Liver (tissue), 9 donors: Measurements from ENCODE around the gene ERICH2. TPM values are rescaled to one million over a fixed set of nuclear protein-coding genes. Genes with fewer than 3 reads are reported as not detected.

Experiments
- DNase-seq: peaks from one replicate; pipeline ENCODE4 v3.0.0-alpha.2; 2017; ENCODE audit warnings: low spot score
- H3K27ac ChIP-seq, 2 donors: one replicate each; pipeline ENCODE4 v1.7.0; 2013; ENCODE audit warnings: inconsistent platforms in 2 of 2, low read length in 2 of 2, control low read depth in 1 of 2, low read depth in 1 of 2, mild to moderate bottlenecking in 1 of 2
- H3K27me3 ChIP-seq, 4 donors: one replicate each; pipeline versions ENCODE4 v1.6.1 to v1.7.0; 2013; ENCODE audit warnings: low read length in 3 of 4, inconsistent platforms in 1 of 4, mild to moderate bottlenecking in 1 of 4, moderate library complexity in 1 of 4; ENCODE audit not compliant: control insufficient read depth in 4 of 4, insufficient read depth in 4 of 4
- H3K36me3 ChIP-seq, 4 donors: one replicate each; pipeline versions ENCODE4 v1.6.1 to v1.7.0; 2013; ENCODE audit warnings: low read length in 3 of 4, mild to moderate bottlenecking in 3 of 4, low read depth in 1 of 4, moderate library complexity in 1 of 4; ENCODE audit not compliant: control insufficient read depth in 4 of 4, insufficient read depth in 3 of 4
- H3K4me1 ChIP-seq, 4 donors: one replicate each; pipeline versions ENCODE4 v1.6.1 to v1.7.0; 2013; ENCODE audit warnings: low read length in 3 of 4, mild to moderate bottlenecking in 3 of 4, moderate library complexity in 1 of 4; ENCODE audit not compliant: control insufficient read depth in 4 of 4, insufficient read depth in 4 of 4
- H3K4me3 ChIP-seq, 3 donors: one replicate each; pipeline versions ENCODE4 v1.6.1 to v1.7.0; 2013; ENCODE audit warnings: low read length in 3 of 3, control low read depth in 1 of 3, low read depth in 1 of 3, mild to moderate bottlenecking in 1 of 3
- H3K9ac ChIP-seq, 2 donors: one replicate each; pipeline ENCODE4 v1.7.0; 2013; ENCODE audit warnings: low read length in 2 of 2, mild to moderate bottlenecking in 2 of 2, moderate library complexity in 2 of 2, control low read depth in 1 of 2, low read depth in 1 of 2
- H3K9me3 ChIP-seq, 4 donors: one replicate each; pipeline versions ENCODE4 v1.6.1 to v1.7.0; 2013; ENCODE audit warnings: low read length in 3 of 4; ENCODE audit not compliant: control insufficient read depth in 4 of 4
- GABPA ChIP-seq, 2 donors: IDR thresholded peaks in 1 of 2; conservative IDR thresholded peaks in 1 of 2; 2 replicates each; pipeline ENCODE4 v1.6.1; 2016; ENCODE audit warnings: antibody characterized with exemption in 2 of 2, mild to moderate bottlenecking in 1 of 2, moderate library complexity in 1 of 2
- HNF4A ChIP-seq, 2 donors: conservative IDR thresholded peaks; 2 replicates each; pipeline ENCODE4 v1.6.1; 2016; ENCODE audit warnings: antibody characterized with exemption in 2 of 2, mild to moderate bottlenecking in 2 of 2
- JUND ChIP-seq, 2 donors: IDR thresholded peaks; 2 replicates each; pipeline ENCODE4 v1.6.1; 2016; ENCODE audit warnings: antibody characterized with exemption in 2 of 2
- NR2F2 ChIP-seq: IDR thresholded peaks from 2 replicates; pipeline ENCODE4 v1.6.1; 2016; ENCODE audit warnings: antibody characterized with exemption
- RAD21 ChIP-seq, 2 donors: IDR thresholded peaks; 2 replicates each; pipeline ENCODE4 v1.6.1; 2016; ENCODE audit warnings: antibody characterized with exemption in 2 of 2, mild to moderate bottlenecking in 2 of 2
- RXRA ChIP-seq, 2 donors: IDR thresholded peaks; 2 replicates each; pipeline ENCODE4 v1.6.1; 2017 to 2018; ENCODE audit warnings: antibody characterized with exemption in 2 of 2, mild to moderate bottlenecking in 1 of 2
- WGBS: extraction: QIAGEN DNeasy Blood & Tissue Kit; methylation state at CpG from one replicate; pipeline ENCODE4 v1.1.7; 2013; 5-methylcytosine and 5-hydroxymethylcytosine counted together
- polyA plus RNA-seq, 2 donors: library from polyadenylated mRNA; stranded (reverse) in 1 of 2; unstranded in 1 of 2; fragments of 200-250 nt in 1 of 2; fragments of >200 nt in 1 of 2; fragmentation: Nextera tagmentation in 1 of 2; extraction: Ambion mirVana in 1 of 2; gene quantifications; one replicate each; pipeline versions ENCODE4 v1.2.1 to v1.2.3, GENCODE V29; 2013 to 2015
- total RNA-seq, 2 donors: library from RNA; depleted of rRNA; stranded (reverse); fragments of >200 nt; gene quantifications; one replicate each; pipeline ENCODE4 v1.2.3, GENCODE V29; 2014
- TF ChIP-seq, protein P1 (sequence below): IDR thresholded peaks from 2 replicates; pipeline ENCODE4 v1.6.1; 2016; ENCODE audit warnings: antibody characterized with exemption, mild to moderate bottlenecking
- TF ChIP-seq, protein P2 (sequence below): fragments of 150-350 bp; IDR thresholded peaks from 2 replicates; pipeline ENCODE4 v1.5.1; 2017; ENCODE audit warnings: improper control_type of control experiment, low read depth, low read length; ENCODE audit not compliant: missing input control
- donor health status: healthy.
- donor health status: healthy.
- donor health status: healthy.
- donor health status: healthy.
- donor health status: healthy.

The ERICH2 gene
- total and polyA plus RNA-seq, 4 donors, result 0.39 to 3.0 (median 0.42) TPM; not detected in 1

DNA sequence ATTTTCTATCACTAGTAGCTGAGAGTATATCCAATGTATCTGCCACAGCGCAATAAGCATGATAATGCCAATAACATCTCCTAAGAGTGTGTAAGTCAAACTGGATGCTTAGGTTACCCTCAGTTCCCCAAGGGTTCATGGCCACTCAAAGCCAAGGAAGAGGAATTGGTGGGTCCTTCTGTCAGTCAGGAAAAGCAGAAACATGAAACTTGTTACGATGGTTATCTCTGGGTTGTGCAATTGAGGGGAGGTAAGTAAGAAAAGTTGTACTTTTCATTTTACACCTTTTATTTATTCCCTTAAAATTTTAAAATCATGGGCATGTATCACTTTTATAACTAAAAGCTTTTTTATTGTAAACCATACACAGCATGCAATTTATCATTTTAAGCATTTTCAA is 36.4 kb downstream of the ERICH2 start:
- Histone ChIP-seq H3K4me3 (no peak overlapping the region), H3K27ac (no peak overlapping the region), H3K27me3 (peaks cover 0 to 2% (median 0%) of the 10 kb centered on the region in 4 donors), H3K9me3 (no peaks in the 10 kb centered on the region), H3K36me3 (no peaks in the 10 kb centered on the region), H3K4me1 (no peaks in the 10 kb centered on the region), H3K9ac (no peak overlapping the region)
- WGBS, result 92% methylated on average over 2 of the region's 2 CpGs
- no peak for TF ChIP-seq RXRA (IDR thresholded peaks at IDR 0.05)
- no peak for TF ChIP-seq NR2F2
- no peak for TF ChIP-seq HNF4A (conservative IDR thresholded peaks at IDR 0.05)
- DNase-seq, result no peak

DNA sequence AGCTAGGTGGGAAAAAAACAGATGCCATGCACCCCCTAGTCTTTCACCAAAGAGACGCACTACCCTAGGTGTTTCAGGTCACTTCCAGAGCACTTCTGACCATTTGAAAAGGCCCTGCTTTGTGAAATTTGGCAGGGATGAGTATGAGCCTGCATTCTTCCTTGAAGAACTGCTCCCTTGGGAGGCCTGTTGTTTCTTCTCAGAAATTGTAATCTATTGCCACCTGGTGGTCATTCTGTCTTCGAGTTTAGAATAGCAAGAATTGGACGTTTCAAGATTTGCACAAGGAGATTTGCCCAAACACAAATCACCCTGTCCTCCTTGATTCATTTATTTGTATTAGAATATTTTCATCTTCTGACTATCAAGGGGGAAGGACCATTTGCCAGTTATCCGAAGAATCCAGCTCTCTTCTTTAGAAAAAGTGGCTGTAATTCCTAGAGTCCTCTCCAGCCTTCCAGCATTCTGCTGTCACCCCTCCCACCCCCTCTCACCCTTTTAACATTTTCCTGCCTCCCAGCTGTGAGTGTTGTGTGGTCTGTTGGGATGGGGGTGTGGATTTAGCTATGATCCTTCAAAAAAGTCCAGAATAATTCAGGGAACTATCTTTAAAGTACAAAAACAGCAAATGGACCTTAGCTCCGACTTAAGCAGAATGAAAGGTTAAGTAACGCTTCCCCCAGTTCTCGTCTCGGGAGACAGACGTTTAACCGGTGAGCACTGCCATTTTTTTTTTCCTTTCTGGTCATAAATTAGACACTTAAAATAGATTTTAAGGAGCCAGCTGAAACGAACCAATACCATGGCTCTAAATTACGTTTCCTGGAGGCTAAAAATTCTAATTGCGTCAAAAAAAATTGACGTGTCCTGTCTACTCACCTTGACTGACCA is 42.8 kb downstream of the ERICH2 start:
- TF ChIP-seq, protein P1, sequence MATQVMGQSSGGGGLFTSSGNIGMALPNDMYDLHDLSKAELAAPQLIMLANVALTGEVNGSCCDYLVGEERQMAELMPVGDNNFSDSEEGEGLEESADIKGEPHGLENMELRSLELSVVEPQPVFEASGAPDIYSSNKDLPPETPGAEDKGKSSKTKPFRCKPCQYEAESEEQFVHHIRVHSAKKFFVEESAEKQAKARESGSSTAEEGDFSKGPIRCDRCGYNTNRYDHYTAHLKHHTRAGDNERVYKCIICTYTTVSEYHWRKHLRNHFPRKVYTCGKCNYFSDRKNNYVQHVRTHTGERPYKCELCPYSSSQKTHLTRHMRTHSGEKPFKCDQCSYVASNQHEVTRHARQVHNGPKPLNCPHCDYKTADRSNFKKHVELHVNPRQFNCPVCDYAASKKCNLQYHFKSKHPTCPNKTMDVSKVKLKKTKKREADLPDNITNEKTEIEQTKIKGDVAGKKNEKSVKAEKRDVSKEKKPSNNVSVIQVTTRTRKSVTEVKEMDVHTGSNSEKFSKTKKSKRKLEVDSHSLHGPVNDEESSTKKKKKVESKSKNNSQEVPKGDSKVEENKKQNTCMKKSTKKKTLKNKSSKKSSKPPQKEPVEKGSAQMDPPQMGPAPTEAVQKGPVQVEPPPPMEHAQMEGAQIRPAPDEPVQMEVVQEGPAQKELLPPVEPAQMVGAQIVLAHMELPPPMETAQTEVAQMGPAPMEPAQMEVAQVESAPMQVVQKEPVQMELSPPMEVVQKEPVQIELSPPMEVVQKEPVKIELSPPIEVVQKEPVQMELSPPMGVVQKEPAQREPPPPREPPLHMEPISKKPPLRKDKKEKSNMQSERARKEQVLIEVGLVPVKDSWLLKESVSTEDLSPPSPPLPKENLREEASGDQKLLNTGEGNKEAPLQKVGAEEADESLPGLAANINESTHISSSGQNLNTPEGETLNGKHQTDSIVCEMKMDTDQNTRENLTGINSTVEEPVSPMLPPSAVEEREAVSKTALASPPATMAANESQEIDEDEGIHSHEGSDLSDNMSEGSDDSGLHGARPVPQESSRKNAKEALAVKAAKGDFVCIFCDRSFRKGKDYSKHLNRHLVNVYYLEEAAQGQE, result peak; percentile 37
- TF ChIP-seq JUND (IDR thresholded peaks at IDR 0.05) (no peak), HNF4A (conservative IDR thresholded peaks at IDR 0.05) (no peak), RAD21 (IDR thresholded peaks at IDR 0.05) (peak; percentile 90), GABPA (IDR thresholded peaks at IDR 0.05 in 1 of 2, conservative IDR thresholded peaks at IDR 0.05 in 1 of 2) (no peak)
- TF ChIP-seq, protein P2, sequence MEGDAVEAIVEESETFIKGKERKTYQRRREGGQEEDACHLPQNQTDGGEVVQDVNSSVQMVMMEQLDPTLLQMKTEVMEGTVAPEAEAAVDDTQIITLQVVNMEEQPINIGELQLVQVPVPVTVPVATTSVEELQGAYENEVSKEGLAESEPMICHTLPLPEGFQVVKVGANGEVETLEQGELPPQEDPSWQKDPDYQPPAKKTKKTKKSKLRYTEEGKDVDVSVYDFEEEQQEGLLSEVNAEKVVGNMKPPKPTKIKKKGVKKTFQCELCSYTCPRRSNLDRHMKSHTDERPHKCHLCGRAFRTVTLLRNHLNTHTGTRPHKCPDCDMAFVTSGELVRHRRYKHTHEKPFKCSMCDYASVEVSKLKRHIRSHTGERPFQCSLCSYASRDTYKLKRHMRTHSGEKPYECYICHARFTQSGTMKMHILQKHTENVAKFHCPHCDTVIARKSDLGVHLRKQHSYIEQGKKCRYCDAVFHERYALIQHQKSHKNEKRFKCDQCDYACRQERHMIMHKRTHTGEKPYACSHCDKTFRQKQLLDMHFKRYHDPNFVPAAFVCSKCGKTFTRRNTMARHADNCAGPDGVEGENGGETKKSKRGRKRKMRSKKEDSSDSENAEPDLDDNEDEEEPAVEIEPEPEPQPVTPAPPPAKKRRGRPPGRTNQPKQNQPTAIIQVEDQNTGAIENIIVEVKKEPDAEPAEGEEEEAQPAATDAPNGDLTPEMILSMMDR, result peak; percentile 67
- H3K4me1 ChIP-seq, result peaks cover 10 to 27% (median 22%) of the 10 kb centered on the region in 4 donors
- H3K36me3 ChIP-seq, result no peaks in the 10 kb centered on the region
- no peak for DNase-seq
- no peak overlapping the region for H3K9ac ChIP-seq
- H3K9me3 ChIP-seq, result no peaks in the 10 kb centered on the region
- peaks cover 0 to 20% (median 10%) of the 10 kb centered on the region in 4 donors for H3K27me3 ChIP-seq
- no peak overlapping the region for H3K4me3 ChIP-seq
- WGBS, result 5% methylated on average over 14 of the region's 14 CpGs
- H3K27ac ChIP-seq, result no peak overlapping the region
